Keratinocyte (primary cell): ENCODE results near the gene LSM12.

Experiments used
- EZH2 ChIP-seq: IDR thresholded peaks from one replicate; pipeline ENCODE4 v1.6.1; 2012; ENCODE audit warnings: inconsistent platforms, mild to moderate bottlenecking, low read length, moderate library complexity
- TF ChIP-seq, protein P1 (sequence below), 3 experiments: IDR thresholded peaks in 1 of 3; conservative IDR thresholded peaks in 1 of 3; optimal IDR thresholded peaks in 1 of 3; 2 replicates in 2 of 3; 3 replicates in 1 of 3; pipeline versions ENCODE3 to v1.5.1; 2011; ENCODE audit warnings: low read length in 3 of 3, mild to moderate bottlenecking in 3 of 3, moderate library complexity in 2 of 3, control low read depth in 1 of 3, inconsistent platforms in 1 of 3; ENCODE audit not compliant: insufficient read depth in 2 of 3; ENCODE audit errors: extremely low read depth in 1 of 3

GRCh38 chr17:44077595-44077909, 11.1 kb upstream of the LSM12 start:
- TF ChIP-seq, protein P1, sequence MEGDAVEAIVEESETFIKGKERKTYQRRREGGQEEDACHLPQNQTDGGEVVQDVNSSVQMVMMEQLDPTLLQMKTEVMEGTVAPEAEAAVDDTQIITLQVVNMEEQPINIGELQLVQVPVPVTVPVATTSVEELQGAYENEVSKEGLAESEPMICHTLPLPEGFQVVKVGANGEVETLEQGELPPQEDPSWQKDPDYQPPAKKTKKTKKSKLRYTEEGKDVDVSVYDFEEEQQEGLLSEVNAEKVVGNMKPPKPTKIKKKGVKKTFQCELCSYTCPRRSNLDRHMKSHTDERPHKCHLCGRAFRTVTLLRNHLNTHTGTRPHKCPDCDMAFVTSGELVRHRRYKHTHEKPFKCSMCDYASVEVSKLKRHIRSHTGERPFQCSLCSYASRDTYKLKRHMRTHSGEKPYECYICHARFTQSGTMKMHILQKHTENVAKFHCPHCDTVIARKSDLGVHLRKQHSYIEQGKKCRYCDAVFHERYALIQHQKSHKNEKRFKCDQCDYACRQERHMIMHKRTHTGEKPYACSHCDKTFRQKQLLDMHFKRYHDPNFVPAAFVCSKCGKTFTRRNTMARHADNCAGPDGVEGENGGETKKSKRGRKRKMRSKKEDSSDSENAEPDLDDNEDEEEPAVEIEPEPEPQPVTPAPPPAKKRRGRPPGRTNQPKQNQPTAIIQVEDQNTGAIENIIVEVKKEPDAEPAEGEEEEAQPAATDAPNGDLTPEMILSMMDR (optimal IDR thresholded peaks at IDR 0.05 in 1 of 3, IDR thresholded peaks at IDR 0.05 in 1 of 3, conservative IDR thresholded peaks at IDR 0.05 in 1 of 3; ENCODE audit: extremely low read depth in 1 of 3, insufficient read depth in 2 of 3, low read length in 3 of 3) = no peak
- TF ChIP-seq EZH2 = no peak
